K562 (cell line): ENCODE results near the gene SLC26A5. TPM values are rescaled to one million over a fixed set of nuclear protein-coding genes. Genes with fewer than 3 reads are reported as not detected.

ENCODE experiments used
- ARHGAP35 ChIP-seq: fragments of 450-650 bp; IDR thresholded peaks from 2 replicates; pipeline ENCODE4 v1.6.1; 2018; ENCODE audit not compliant: partially characterized antibody
- BCL6 ChIP-seq: fragments of 250-450 bp; sonication (Bioruptor Pico); IDR thresholded peaks from 2 replicates; pipeline ENCODE4 v1.4.0; 2020
- BRCA1 ChIP-seq, 2 experiments: fragments of 450-650 bp in 1 of 2; sonication (generic) in 1 of 2; formaldehyde crosslinking in 1 of 2; IDR thresholded peaks; 2 replicates each; pipeline versions ENCODE4 v1.5.0 to v1.6.1; 2017 to 2020; ENCODE audit warnings: mild to moderate bottlenecking in 1 of 2, missing genetic modification reagents in 1 of 2
- BRD9 ChIP-seq: fragments of 450-650 bp; IDR thresholded peaks from 2 replicates; pipeline ENCODE4 v1.6.1; 2018; ENCODE audit warnings: low read depth; ENCODE audit not compliant: partially characterized antibody
- CBX8 ChIP-seq: fragments of 200-600 bp; sonication (generic); IDR thresholded peaks from 2 replicates; pipeline ENCODE4 v1.6.1; 2012; ENCODE audit warnings: borderline replicate concordance, mixed run types, low read depth, mild to moderate bottlenecking, moderate library complexity, mixed read lengths, low read length, control low read depth, inconsistent platforms; ENCODE audit not compliant: poor library complexity, severe bottlenecking; ENCODE audit errors: extremely low read depth
- CXXC5 ChIP-seq: fragments of 250-450 bp; sonication (Bioruptor Pico); IDR thresholded peaks from 2 replicates; pipeline ENCODE4 v1.8.0; 2022; ENCODE audit warnings: inconsistent platforms, mild to moderate bottlenecking, moderate library complexity
- DPF2 ChIP-seq: fragments of 450-650 bp; IDR thresholded peaks from 2 replicates; pipeline ENCODE4 v1.6.1; 2016
- E2F6 ChIP-seq, 2 experiments: IDR thresholded peaks; 2 replicates each; pipeline ENCODE4 v1.6.1; 2011; ENCODE audit warnings: borderline replicate concordance in 1 of 2, control low read depth in 1 of 2, low read depth in 1 of 2, low read length in 1 of 2, mild to moderate bottlenecking in 1 of 2, mixed read lengths in 1 of 2, moderate library complexity in 1 of 2; ENCODE audit not compliant: insufficient read depth in 1 of 2, insufficient read length in 1 of 2, poor library complexity in 1 of 2, severe bottlenecking in 1 of 2; ENCODE audit errors: extremely low read depth in 1 of 2
- HDAC2 ChIP-seq: fragments of 450-650 bp; IDR thresholded peaks from 2 replicates; pipeline ENCODE4 v1.6.1; 2016; ENCODE audit warnings: mild to moderate bottlenecking
- HDAC8 ChIP-seq: fragments of 450-650 bp; IDR thresholded peaks from 2 replicates; pipeline ENCODE4 v1.6.1; 2016; ENCODE audit warnings: mild to moderate bottlenecking, missing genetic modification characterization, moderate library complexity, missing compliant biosample characterization
- KDM5B ChIP-seq: fragments of 200-600 bp; sonication (generic); IDR thresholded peaks from 2 replicates; pipeline ENCODE4 v1.6.1; 2012; ENCODE audit warnings: low read depth, mild to moderate bottlenecking, moderate library complexity, low read length, control low read depth, inconsistent platforms; ENCODE audit not compliant: insufficient replicate concordance
- PCBP2 ChIP-seq: fragments of 200-400 bp; formaldehyde crosslinking; IDR thresholded peaks from 2 replicates; pipeline ENCODE4 v1.6.1; 2018; ENCODE audit warnings: low read length, low read depth, mild to moderate bottlenecking, moderate library complexity; ENCODE audit not compliant: poor library complexity, severe bottlenecking
- PURB ChIP-seq: sonication (generic); formaldehyde crosslinking; IDR thresholded peaks from 2 replicates; pipeline ENCODE4 v1.9.0; 2021; ENCODE audit warnings: low read depth, mild to moderate bottlenecking, missing genetic modification reagents
- SRSF3 ChIP-seq: fragments of 200-400 bp; formaldehyde crosslinking; IDR thresholded peaks from 2 replicates; pipeline ENCODE4 v1.6.1; 2016; ENCODE audit warnings: mild to moderate bottlenecking, low read length, moderate library complexity; ENCODE audit not compliant: insufficient read depth
- ZNF146 ChIP-seq: IDR thresholded peaks from one replicate; pipeline ENCODE4 v1.6.1; 2018; ENCODE audit warnings: missing compliant biosample characterization; ENCODE audit not compliant: unreplicated experiment
- ZNF318 ChIP-seq, 2 experiments: fragments of 450-650 bp; IDR thresholded peaks; 2 replicates each; pipeline ENCODE4 v1.6.1; 2016; ENCODE audit warnings: mild to moderate bottlenecking in 2 of 2, borderline replicate concordance in 1 of 2, low read depth in 1 of 2, moderate library complexity in 1 of 2
- ZNF408 ChIP-seq: fragments of 250-450 bp; sonication (Bioruptor Pico); IDR thresholded peaks from 2 replicates; pipeline ENCODE4 v1.4.0; 2020; ENCODE audit warnings: low read depth, mild to moderate bottlenecking, moderate library complexity
- ZNF551 ChIP-seq: fragments of 250-450 bp; sonication (Bioruptor Pico); IDR thresholded peaks from 2 replicates; pipeline ENCODE4 v1.5.0; 2021; ENCODE audit warnings: mild to moderate bottlenecking, moderate library complexity
- polyA plus RNA-seq, 8 experiments: library from polyadenylated mRNA; depleted of rRNA in 4 of 8; stranded (reverse) in 5 of 8; unstranded in 3 of 8; fragments of >200 nt; fragmentation: Nextera tagmentation in 2 of 8; fragmentation: Illumina TruSeq in 1 of 8; extraction: Ambion mirVana in 2 of 8; extraction: Trizol in 1 of 8; gene quantifications; 2 replicates each; pipeline versions ENCODE4 v1.2.1 to v1.2.3, GENCODE V29; 2011 to 2014; ENCODE audit warnings: inconsistent platforms in 1 of 8, missing spikeins in 1 of 8
- total RNA-seq, 7 experiments: library from RNA; depleted of rRNA in 6 of 7; stranded (reverse); fragments of >200 nt in 6 of 7; fragmentation: Illumina TruSeq in 2 of 7; extraction: Trizol in 2 of 7; gene quantifications; 2 replicates each; pipeline versions ENCODE4 v1.2.1 to v1.2.3, GENCODE V29; 2011 to 2021; ENCODE audit warnings: low replicate concordance in 1 of 7

SLC26A5 gene
- total and polyA plus RNA-seq, 9 of the 15 experiments (the other 6 are each of a cell fraction or from before 2014, with no cell fraction given), result not detected

- TF ChIP-seq KDM5B (peak; percentile 96), DPF2 (0 out of 2 replicates have a peak, but pooled peaks have one; percentile 37), HDAC8 (tag) (no peak; the same call in 1 of the 2 replicates), ARHGAP35 (no peak), ZNF318 (IDR thresholded peaks at IDR 0.05; ENCODE audit: borderline replicate concordance in 1 of 2, low read depth in 1 of 2) (peak in 1 of 2 experiments; percentile 69; a peak in 1 of 4 replicates), BCL6 (CRISPR knock-in tag) (no peak), PURB (no peak), HDAC2 (peak; percentile 62), ZNF146 (CRISPR knock-in tag) (no peak), CXXC5 (CRISPR knock-in tag) (peak; percentile 88), PCBP2 (no peak), SRSF3 (no peak), BRD9 (no peak), ZNF408 (CRISPR knock-in tag) (no peak), CBX8 (no peak), ZNF551 (CRISPR knock-in tag) (no peak), E2F6 (IDR thresholded peaks at IDR 0.05; ENCODE audit: borderline replicate concordance in 1 of 2, extremely low read depth in 1 of 2, insufficient read depth in 1 of 2, insufficient read length in 1 of 2, low read depth in 1 of 2, low read length in 1 of 2, poor library complexity in 1 of 2, severe bottlenecking in 1 of 2) (peak; percentile 94), BRCA1 (IDR thresholded peaks at IDR 0.05) (no peak), BRCA1 (CRISPR knock-in tag; IDR thresholded peaks at IDR 0.05) (no peak)
Observed at GRCh38 chr7:103344453-103345149, 101.4 kb downstream of the SLC26A5 start, which contains the start of gene DNAJC2 (continued).
